Endothelial cell of umbilical vein (primary cell): Measurements from ENCODE around the gene ZNF648. TPM values are rescaled to one million over a fixed set of nuclear protein-coding genes. Genes with fewer than 3 reads are reported as not detected.
"Not testable (repeated sequence)": the region's sequence is repeated elsewhere in the genome, so short reads cannot be mapped to it uniquely, and the experiment has no call there.

Source experiments
- BruUV-seq: library from RNA; stranded (reverse); fragments of 400-500 nt; replicated peaks from 2 replicates; lab custom pipeline; 2021; lab: Mats Ljungman, UMichigan
- CTCF ChIA-PET: fragments of 300-600, 350-600 bp; sonication (Branson Sonifier 250); formaldehyde crosslinking; loops from one replicate; lab custom pipeline; 2021; ENCODE audit warnings: antibody characterized with exemption, inconsistent platforms; lab: Charles Lee
- POLR2A ChIA-PET: fragments of 300-600, 350-600 bp; sonication (Branson Sonifier 250); formaldehyde crosslinking; loops from one replicate; lab custom pipeline; 2021; ENCODE audit warnings: antibody characterized with exemption, inconsistent platforms; lab: Charles Lee
- DNase-seq: peaks from one replicate; pipeline ENCODE4 v3.0.0-alpha.2; 2011; ENCODE audit warnings: low read depth, low spot score
- FAIRE-seq: peaks from 2 replicates; lab custom pipeline; 2011; peaks lifted over from hg19 to GRCh38; lab: Jason Lieb, UNC
- H2AFZ ChIP-seq: 2 replicates; pipeline ENCODE4 v1.6.0; 2012; ENCODE audit warnings: low read depth, low read length, control low read depth, inconsistent platforms
- H3K27ac ChIP-seq: 2 replicates; pipeline ENCODE4 v1.5.1; 2011; ENCODE audit warnings: low read depth, mild to moderate bottlenecking, control low read depth, low read length, moderate library complexity; ENCODE audit not compliant: insufficient read depth
- H3K27me3 ChIP-seq, 2 experiments: 2 replicates each; pipeline versions ENCODE4 v1.6.0 to v1.6.1; 2011; ENCODE audit warnings: low read length in 2 of 2, mixed read lengths in 1 of 2; ENCODE audit not compliant: control insufficient read depth in 2 of 2, insufficient read depth in 2 of 2
- H3K36me3 ChIP-seq, 2 experiments: 2 replicates in 1 of 2; 3 replicates in 1 of 2; pipeline ENCODE4 v1.5.1; 2011; ENCODE audit warnings: low read length in 2 of 2, mild to moderate bottlenecking in 1 of 2, moderate library complexity in 1 of 2; ENCODE audit not compliant: control insufficient read depth in 2 of 2, insufficient read depth in 2 of 2; ENCODE audit errors: extremely low read depth in 1 of 2
- H3K4me1 ChIP-seq: 3 replicates; pipeline ENCODE4 v1.5.1; 2011; ENCODE audit warnings: mild to moderate bottlenecking, low read length; ENCODE audit not compliant: control insufficient read depth, insufficient read depth; ENCODE audit errors: extremely low read depth
- H3K4me2 ChIP-seq: 2 replicates; pipeline ENCODE4 v1.6.1; 2011; ENCODE audit warnings: low read length, control low read depth, mixed read lengths; ENCODE audit not compliant: insufficient read depth
- H3K4me3 ChIP-seq, 3 experiments: fragments of 200-600 bp in 1 of 3; sonication (generic), shearing (Covaris generic) in 1 of 3; replicated peaks in 1 of 3; 2 replicates each; pipeline ENCODE4 v1.5.1; 2011 to 2016; ENCODE audit warnings: control low read depth in 3 of 3, low read length in 3 of 3, mild to moderate bottlenecking in 2 of 3, inconsistent platforms in 1 of 3, low read depth in 1 of 3, moderate library complexity in 1 of 3; ENCODE audit not compliant: insufficient read depth in 1 of 3
- H3K79me2 ChIP-seq: 2 replicates; pipeline ENCODE4 v1.6.0; 2012; ENCODE audit warnings: low read length, inconsistent platforms; ENCODE audit not compliant: control insufficient read depth, insufficient read depth
- H3K9ac ChIP-seq: replicated peaks from 2 replicates; pipeline ENCODE3; 2011; ENCODE audit warnings: low read length, control low read depth; ENCODE audit not compliant: insufficient read depth; ENCODE audit errors: extremely low read depth
- H3K9me1 ChIP-seq: replicated peaks from 3 replicates; pipeline ENCODE4 v1.6.0; 2011; ENCODE audit warnings: mild to moderate bottlenecking, low read length; ENCODE audit not compliant: control insufficient read depth, insufficient read depth; ENCODE audit errors: extremely low read depth
- H3K9me3 ChIP-seq: replicated peaks from 2 replicates; pipeline ENCODE4 v1.5.1; 2012; ENCODE audit warnings: low read length, inconsistent platforms; ENCODE audit not compliant: control insufficient read depth, insufficient read depth
- H4K20me1 ChIP-seq: replicated peaks from 2 replicates; pipeline ENCODE3; 2011; ENCODE audit warnings: mild to moderate bottlenecking, low read length; ENCODE audit not compliant: control insufficient read depth, insufficient read depth; ENCODE audit errors: extremely low read depth
- EZH2 ChIP-seq: IDR thresholded peaks from 2 replicates; pipeline ENCODE4 v1.6.1; 2012; ENCODE audit warnings: borderline replicate concordance, low read depth, mild to moderate bottlenecking, moderate library complexity, low read length, inconsistent platforms; ENCODE audit not compliant: severe bottlenecking
- GATA2 ChIP-seq: IDR thresholded peaks from 2 replicates; pipeline ENCODE4 v1.7.0; 2011; ENCODE audit warnings: low read depth, mild to moderate bottlenecking, moderate library complexity, mixed read lengths, low read length; ENCODE audit not compliant: insufficient read length, insufficient read depth
- dilution Hi-C: fragments of 300-500 bp; cut with MboI; formaldehyde crosslinking; loops from one replicate; pipeline ENCODE4 v1.15.0; 2019; ENCODE audit warnings: low sequenced_read_pairs; ENCODE audit not compliant: extremely low pct_ligation_motif_present
- intact Hi-C: fragments of 100-400 bp; cut with micrococcal nuclease; formaldehyde crosslinking; loops from one replicate; pipeline ENCODE4 v1.10.0; 2022
- polyA plus RNA-seq, 4 experiments: library from polyadenylated mRNA; depleted of rRNA in 3 of 4; stranded (reverse) in 3 of 4; unstranded in 1 of 4; fragments of >200 nt; gene quantifications; 2 replicates each; pipeline versions ENCODE4 v1.2.1 to v1.2.3, GENCODE V29; 2011 to 2012; ENCODE audit warnings: missing spikeins in 1 of 4
- total RNA-seq: library from RNA; stranded (reverse); gene quantifications from 2 replicates; pipeline ENCODE4 v1.2.3, GENCODE V29; 2021

ZNF648 gene
- total and polyA plus RNA-seq, 2 donors (not counting 3 experiments of a cell fraction or from before 2014, with no cell fraction given), result not detected

GRCh38 chr1:182046763-182047162, 14.7 kb downstream of the ZNF648 start:
- H2AFZ ChIP-seq, result no peak overlapping the region
- H3K9me3 ChIP-seq, result no peaks in the 10 kb centered on the region
- DNase-seq (no peak), FAIRE-seq (no peak)
- CTCF ChIA-PET, result interaction anchor here (1.1 to 2.1 kb wide), 2 partner anchors 8 to 148 kb away, joined by 3 to 4 read pairs; no protein-coding TSS in a partner anchor
- TF ChIP-seq EZH2 (no peak), GATA2 (no peak)
- no peaks in the 10 kb centered on the region for H3K79me2 ChIP-seq
- dilution Hi-C loops (no loop called here), intact Hi-C loops (no loop called here)
- H3K27me3 ChIP-seq, result no peaks in the 10 kb centered on the region
- no peak overlapping the region for H3K4me3 ChIP-seq
- no peaks in the 10 kb centered on the region for H4K20me1 ChIP-seq
- H3K4me1 ChIP-seq, result no peaks in the 10 kb centered on the region
- H3K9me1 ChIP-seq, result no peaks in the 10 kb centered on the region
- no peaks in the 10 kb centered on the region for H3K36me3 ChIP-seq
- no peak overlapping the region for H3K9ac ChIP-seq
- no peak overlapping the region for H3K27ac ChIP-seq
- POLR2A ChIA-PET, result no interaction called here
- no TSS peak for BruUV-seq
- no peak overlapping the region for H3K4me2 ChIP-seq

GRCh38 chr1:182045481-182045880, 16.0 kb downstream of the ZNF648 start:
- POLR2A ChIA-PET, dilution Hi-C loops, H4K20me1 ChIP-seq, H2AFZ ChIP-seq, H3K4me1 ChIP-seq, H3K79me2 ChIP-seq, DNase-seq, H3K27me3 ChIP-seq, H3K9me1 ChIP-seq, H3K4me2 ChIP-seq, H3K9me3 ChIP-seq, H3K36me3 ChIP-seq, H3K27ac ChIP-seq, FAIRE-seq, H3K9ac ChIP-seq, H3K4me3 ChIP-seq, intact Hi-C loops, BruUV-seq: not testable (repeated sequence)
- CTCF ChIA-PET, result interaction anchor here (2.1 kb wide), 1 partner anchor 9 kb away, joined by 4 read pairs; no protein-coding TSS in a partner anchor
